LHCN-M2 (cell line): ENCODE measurements around the gene CACNA2D1. TPM values are rescaled to one million over a fixed set of nuclear protein-coding genes. Genes with fewer than 3 reads are reported as not detected.
"Not testable (repeated sequence)": the region's sequence is repeated elsewhere in the genome, so short reads cannot be mapped to it uniquely, and the experiment has no call there.

Experiments
- DNase-seq: peaks from one replicate; pipeline ENCODE4 v3.0.0-alpha.2; 2012; ENCODE audit warnings: low read depth
- total RNA-seq: library from RNA; depleted of rRNA; stranded (reverse); fragments of >200 nt; gene quantifications from 2 replicates; pipeline ENCODE4 v1.2.3, GENCODE V29; 2014

Gene CACNA2D1
- total RNA-seq, 1 experiment from 2014 or later = 40.4 TPM

- DNase-seq = no peak
Measured at GRCh38 chr7:82434275-82435022, 9.1 kb downstream of the CACNA2D1 start.

DNA sequence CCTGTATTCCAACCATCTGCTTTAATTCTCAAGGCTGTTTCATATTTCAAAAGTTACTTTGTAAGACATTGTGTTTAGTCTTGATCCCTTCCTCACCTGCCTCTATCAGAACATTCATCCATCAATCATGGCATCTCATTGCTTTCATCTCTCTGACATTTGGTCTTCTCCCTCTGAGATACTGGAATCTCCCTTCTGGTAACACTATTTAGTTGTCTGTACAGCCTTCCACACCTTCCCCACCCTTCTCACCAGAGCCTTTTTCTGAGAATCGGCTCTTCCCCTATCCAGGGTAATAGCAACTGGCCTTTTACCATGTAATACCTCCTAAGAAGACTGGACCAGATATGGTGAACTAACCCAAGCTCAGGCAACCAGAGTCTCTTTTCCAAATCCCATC is 10.1 kb downstream of the CACNA2D1 start:
- no peak for DNase-seq

GRCh38 chr7:82432743-82433142 is 10.8 kb downstream of the CACNA2D1 start:
- not testable (repeated sequence) for DNase-seq

DNA sequence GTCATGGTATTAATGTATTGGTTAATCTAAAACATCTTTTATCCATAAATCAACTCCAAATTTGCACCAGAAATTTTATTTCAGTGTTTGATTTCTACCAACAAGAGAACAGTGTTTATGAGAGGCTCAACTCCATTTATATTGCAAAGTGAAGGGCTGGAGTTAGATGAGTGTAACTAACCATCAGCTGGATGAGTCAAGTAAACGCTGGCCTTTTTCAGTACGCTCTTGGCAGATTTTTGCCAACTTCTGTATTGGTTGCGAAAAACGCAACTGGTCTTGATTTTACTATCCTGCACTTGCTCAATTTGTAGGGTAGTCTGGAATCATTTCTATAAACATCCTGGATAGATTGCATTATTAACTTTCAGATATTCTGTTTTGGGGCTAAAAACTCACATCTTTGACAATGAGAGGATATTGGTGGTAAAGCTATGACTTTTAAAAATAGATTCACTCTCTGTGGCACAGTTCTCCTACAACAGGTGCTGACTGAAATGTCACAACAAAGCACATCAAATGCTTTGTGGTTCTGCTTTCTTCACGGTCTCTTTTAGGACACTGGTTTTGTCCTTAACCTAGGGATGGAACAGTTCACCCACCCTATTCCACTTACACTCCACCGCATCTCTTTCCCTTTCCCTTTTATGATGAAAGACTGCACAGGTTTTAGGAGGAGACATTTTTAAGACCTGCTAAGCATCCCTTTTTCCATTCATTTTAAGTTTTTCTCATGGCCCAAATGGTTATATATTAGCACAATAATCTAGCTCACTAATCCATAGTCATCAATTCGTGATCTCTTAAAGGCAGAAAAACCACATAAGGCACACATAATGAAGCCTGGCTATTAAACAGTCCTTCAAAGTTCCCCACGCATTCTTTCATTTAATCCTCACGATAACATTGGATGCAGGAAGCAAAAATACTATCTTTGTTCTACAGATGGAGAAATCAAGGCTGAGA is 12.8 kb downstream of the CACNA2D1 start:
- DNase-seq = peak; percentile 42

GRCh38 chr7:82429408-82429807 is 14.2 kb downstream of the CACNA2D1 start:
- no peak for DNase-seq

GRCh38 chr7:82428186-82428961 is 15.2 kb downstream of the CACNA2D1 start:
- peak; percentile 86 for DNase-seq

DNA sequence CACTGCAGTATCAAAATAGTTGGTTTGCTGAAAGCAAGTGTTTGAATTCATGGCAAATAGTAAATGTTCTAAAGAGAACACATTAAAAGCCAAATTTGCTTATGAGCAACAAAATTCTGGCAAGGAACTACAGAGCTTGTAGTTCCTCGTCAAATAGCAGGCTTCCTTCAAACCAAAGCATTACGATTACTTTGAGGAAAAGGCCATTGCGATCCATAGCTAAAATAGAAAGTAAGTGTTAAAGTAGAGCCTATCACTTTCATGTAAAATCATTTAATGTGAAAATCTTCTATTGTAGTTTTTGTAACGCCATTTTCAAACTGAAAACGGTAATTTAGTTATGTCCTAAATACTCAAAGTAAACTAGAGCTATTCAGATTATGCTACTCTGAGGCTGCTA is 20.1 kb downstream of the CACNA2D1 start:
- no peak for DNase-seq

DNA sequence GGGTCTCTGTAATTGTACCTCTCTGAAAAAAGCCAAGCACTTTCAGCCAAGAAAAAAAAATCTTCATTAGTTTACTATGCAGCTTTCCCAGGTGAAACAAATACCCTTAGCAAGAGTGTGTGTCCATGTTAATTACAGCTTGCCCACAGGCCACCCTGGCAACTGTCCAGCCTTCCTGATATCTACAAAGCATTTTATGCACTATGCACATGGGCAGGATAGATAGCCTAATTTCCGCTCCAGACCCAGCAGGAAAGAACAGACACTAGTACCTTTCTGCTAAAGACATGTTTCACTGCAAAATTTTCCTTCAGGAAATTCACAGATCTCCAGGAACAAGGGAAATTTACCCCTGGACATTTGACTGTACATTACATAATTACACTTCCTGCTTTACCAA is 24.4 kb downstream of the CACNA2D1 start:
- no peak for DNase-seq

GRCh38 chr7:82417898-82418297 is 25.7 kb downstream of the CACNA2D1 start:
- no peak for DNase-seq

- DNase-seq = no peak
Measured at GRCh38 chr7:82416402-82416801, 27.2 kb downstream of the CACNA2D1 start.

DNA sequence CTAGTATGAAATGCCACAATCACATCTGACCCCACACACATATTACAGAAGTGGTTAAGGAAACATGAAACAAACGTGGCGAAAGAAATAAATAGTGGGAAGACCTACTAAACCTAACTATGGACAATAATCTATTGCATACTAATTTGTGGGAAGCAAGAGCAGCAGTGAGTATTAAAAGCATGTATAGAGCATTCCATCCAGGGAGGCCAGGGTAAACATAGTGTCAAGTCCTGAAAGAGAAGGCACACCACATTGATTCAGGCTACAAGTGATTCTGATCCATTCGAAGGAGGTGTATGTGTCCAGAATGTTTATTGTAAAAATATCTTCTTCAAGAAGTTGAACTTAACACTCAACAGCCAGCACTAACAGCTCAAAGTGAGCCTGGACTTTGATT is 29.2 kb downstream of the CACNA2D1 start:
- DNase-seq = no peak

- peak; percentile 20 for DNase-seq
Measured at GRCh38 chr7:82413237-82413636, 30.3 kb downstream of the CACNA2D1 start.

DNA sequence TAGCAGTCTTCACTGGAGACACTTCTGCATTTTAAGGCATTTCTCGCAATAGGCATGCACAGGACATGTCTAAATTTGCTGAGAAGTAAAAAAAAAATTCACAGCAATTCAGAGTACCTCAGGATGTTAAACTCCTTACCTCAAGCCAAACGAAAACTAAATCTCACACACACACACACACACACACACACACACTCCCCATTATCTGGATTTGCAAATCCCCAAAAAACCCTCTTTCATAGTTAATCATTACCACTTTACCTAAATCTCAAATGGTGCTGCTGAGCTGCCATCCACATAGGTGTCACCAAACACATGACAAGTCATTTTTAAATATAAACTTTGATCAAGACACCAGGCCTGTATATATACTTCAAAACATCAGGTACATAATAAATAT is 31.8 kb downstream of the CACNA2D1 start:
- DNase-seq = no peak

DNA sequence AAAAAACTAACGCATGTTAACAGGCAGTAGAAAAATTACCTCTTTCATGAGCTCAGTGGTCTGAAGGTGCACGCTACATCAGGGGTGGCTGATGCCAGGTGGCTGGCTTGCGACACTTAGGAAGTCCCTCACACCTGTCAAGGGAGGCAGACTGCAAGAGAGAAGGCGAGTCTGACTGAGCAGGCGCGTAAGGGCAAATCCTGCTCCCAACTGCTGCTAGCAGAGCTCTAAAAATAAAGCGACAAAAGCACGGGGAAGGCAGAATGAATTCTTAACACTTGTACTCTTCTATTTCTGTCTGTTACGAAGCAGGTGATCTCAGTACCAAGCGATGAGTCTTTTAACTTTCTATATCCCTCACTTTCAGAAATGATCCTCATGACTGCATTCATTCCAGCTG is 33.1 kb downstream of the CACNA2D1 start:
- no peak for DNase-seq

DNA sequence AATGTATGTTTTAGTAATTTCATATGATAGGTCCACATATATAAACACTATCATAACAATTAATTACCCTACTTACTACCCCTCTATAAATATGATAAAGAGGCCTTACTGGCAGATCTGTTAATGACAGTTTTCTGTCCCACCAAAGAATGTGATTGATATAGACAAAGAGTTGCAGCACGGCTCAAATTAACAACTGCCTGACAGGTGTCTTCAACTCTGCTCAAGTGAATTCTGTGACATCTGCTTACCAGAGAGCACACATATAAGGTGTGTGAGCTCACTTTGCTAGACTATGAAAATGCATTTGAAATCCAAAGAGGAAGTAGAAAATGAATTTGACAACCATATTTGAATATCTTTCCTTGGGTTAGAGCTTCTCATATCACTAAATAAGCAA is 36.6 kb downstream of the CACNA2D1 start:
- DNase-seq = peak; percentile 62

- no peak for DNase-seq
Measured at GRCh38 chr7:82405301-82405700, 38.3 kb downstream of the CACNA2D1 start.

DNA sequence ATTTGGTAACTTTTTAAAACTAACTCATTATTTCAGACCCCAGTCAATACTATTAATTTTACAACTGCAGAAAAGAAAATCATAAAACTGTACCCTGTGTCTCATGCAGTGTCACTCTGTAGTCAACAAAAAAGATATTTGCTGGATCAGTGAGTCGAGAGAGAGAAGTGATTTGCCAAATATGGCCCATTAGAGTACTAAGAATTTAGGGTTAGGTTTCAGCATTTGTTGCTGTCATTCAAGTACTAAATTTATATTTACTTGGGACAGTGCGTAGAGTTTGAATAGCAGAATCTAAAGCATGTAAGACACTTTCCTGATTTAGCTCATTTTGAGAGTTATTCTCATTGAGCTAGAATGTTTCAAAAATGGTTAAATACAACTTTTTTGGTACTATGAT is 38.9 kb downstream of the CACNA2D1 start:
- DNase-seq = peak; percentile 91

DNA sequence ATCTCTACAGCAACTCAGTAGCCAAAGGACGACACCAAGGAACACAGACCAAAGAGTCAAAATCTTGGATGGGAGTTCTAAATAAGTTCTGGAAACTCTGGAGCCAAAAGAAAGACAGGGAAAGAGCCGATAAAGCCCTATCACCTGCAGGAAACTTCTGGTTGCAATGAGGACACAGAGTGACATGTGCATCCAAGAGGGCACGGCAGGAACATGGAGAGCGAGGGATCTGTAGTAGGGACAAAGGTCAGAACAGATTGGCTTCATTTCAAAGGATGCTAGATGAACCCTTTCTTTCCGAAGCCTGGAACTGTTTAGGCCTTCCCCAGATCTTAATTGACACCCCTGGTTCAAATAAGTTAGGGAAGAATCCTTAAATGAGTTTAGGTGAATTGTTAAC is 39.5 kb downstream of the CACNA2D1 start:
- DNase-seq = peak; percentile 6

DNA sequence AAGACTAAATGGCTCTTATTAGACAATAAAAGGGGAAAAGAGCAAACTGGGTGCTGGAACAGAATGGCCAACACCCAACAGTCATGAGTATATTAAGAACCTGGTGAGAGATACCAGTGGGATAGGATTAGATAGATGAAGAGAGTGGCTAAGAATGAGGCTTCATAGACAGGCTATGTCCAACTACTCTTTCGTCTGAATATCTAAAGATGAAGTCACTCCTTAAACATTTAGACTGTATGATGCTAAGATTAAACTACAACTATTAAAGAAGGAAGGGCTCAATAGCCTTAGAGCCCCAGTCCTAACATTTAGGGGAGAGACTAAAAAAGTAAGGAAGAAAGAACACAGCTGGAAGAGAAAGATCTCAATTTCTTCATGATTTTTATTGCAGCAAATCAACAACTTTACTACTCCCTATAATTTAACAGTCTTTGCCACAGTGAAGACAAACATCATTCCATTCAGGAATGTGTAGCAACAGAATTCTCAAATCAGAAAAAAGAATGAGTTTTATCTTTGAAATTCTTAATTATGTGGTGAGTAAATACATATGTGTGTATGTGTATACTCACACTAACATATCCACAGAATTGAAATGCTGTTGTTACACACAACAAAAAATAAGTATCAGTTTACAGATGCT is 45.6 kb downstream of the CACNA2D1 start:
- no peak for DNase-seq

- no peak for DNase-seq
Measured at GRCh38 chr7:82396343-82396742, 47.2 kb downstream of the CACNA2D1 start.

GRCh38 chr7:82395147-82395546 is 48.4 kb downstream of the CACNA2D1 start:
- no peak for DNase-seq
